Measurements from ENCODE around the gene C9orf40.

C9orf40 gene

GRCh38 chr9:74946686-74947085 lies 6.0 kb downstream of the C9orf40 start:
- TF ChIP-seq CTCF (conservative IDR thresholded peaks at IDR 0.05; ENCODE audit: low read length) = no peak
- peak; percentile 58 for DNase-seq (ENCODE audit: low read depth)
- H3K4me3 ChIP-seq (ENCODE audit: low read length) = no peak overlapping the region

- no peak overlapping the region for H3K4me3 ChIP-seq (ENCODE audit: low read length)
- DNase-seq (ENCODE audit: low read depth) = no peak
- no peak for TF ChIP-seq CTCF (conservative IDR thresholded peaks at IDR 0.05; ENCODE audit: low read length)
These were observed 9.9 kb downstream of the C9orf40 start for GRCh38 chr9:74942801-74943200.

- TF ChIP-seq CTCF (conservative IDR thresholded peaks at IDR 0.05; ENCODE audit: low read length) = no peak
- H3K4me3 ChIP-seq (ENCODE audit: low read length) = no peak overlapping the region
- DNase-seq (ENCODE audit: low read depth) = no peak
These were observed 12.1 kb downstream of the C9orf40 start for GRCh38 chr9:74940600-74940999.

- H3K4me3 ChIP-seq (ENCODE audit: low read length) = no peak overlapping the region
- peak; percentile 43 for DNase-seq (ENCODE audit: low read depth)
- TF ChIP-seq CTCF (conservative IDR thresholded peaks at IDR 0.05; ENCODE audit: low read length) = no peak
These were observed 17.7 kb downstream of the C9orf40 start for GRCh38 chr9:74935008-74935407.

GRCh38 chr9:74921737-74922136 lies 31.0 kb downstream of the C9orf40 start:
- H3K4me3 ChIP-seq (ENCODE audit: low read length) = no peak overlapping the region
- DNase-seq (ENCODE audit: low read depth) = no peak
- TF ChIP-seq CTCF (conservative IDR thresholded peaks at IDR 0.05; ENCODE audit: low read length) = no peak

- H3K4me3 ChIP-seq (ENCODE audit: low read length) = no peak overlapping the region
- TF ChIP-seq CTCF (conservative IDR thresholded peaks at IDR 0.05; ENCODE audit: low read length) = no peak
- DNase-seq (ENCODE audit: low read depth) = no peak
These were observed 31.6 kb downstream of the C9orf40 start for GRCh38 chr9:74920944-74921626.

- TF ChIP-seq CTCF (conservative IDR thresholded peaks at IDR 0.05; ENCODE audit: low read length) = no peak
- H3K4me3 ChIP-seq (ENCODE audit: low read length) = no peak overlapping the region
- no peak for DNase-seq (ENCODE audit: low read depth)
These were observed 42.7 kb downstream of the C9orf40 start for GRCh38 chr9:74910036-74910435.

All from AG10803 (cell line).